ENCODE results near the gene GIMAP1. TPM values are rescaled to one million over a fixed set of nuclear protein-coding genes. Genes with fewer than 3 reads are reported as not detected.

GIMAP1 gene
- total RNA-seq, 1 donor from 2014 or later: not detected

DNA sequence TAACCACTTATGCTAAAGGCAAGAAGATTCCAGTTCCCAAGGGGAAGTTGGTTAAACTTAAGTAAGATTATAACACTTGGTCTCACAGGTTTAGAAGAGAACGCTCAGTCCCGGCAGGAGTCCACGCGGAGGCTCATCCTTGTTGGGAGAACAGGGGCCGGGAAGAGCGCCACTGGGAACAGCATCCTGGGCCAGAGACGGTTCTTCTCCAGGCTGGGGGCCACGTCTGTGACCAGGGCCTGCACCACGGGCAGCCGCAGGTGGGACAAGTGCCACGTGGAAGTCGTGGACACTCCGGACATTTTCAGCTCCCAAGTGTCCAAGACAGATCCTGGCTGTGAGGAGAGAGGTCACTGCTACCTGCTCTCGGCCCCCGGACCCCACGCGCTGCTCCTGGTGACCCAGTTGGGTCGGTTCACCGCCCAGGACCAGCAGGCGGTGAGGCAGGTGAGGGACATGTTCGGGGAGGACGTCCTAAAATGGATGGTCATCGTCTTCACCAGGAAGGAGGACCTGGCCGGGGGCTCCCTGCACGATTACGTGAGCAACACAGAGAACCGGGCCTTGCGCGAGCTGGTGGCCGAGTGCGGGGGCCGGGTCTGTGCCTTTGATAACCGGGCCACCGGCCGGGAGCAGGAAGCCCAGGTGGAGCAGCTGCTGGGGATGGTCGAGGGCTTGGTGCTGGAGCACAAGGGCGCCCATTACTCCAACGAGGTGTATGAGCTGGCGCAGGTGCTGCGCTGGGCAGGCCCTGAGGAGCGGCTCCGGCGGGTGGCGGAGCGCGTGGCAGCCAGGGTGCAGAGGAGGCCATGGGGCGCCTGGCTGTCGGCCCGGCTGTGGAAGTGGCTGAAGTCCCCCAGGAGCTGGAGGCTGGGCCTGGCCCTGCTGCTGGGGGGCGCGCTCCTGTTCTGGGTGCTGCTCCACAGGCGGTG is 3.8 kb downstream of the GIMAP1 start:
- Mint-ChIP-seq H3K27ac (ENCODE audit: unreplicated experiment) (no peak overlapping the region), H3K36me3 (ENCODE audit: low read depth) (no peaks in the 10 kb centered on the region), H3K27me3 (ENCODE audit: low read depth) (peaks cover 14% of the 10 kb centered on the region), H3K9me3 (no peaks in the 10 kb centered on the region), H3K4me3 (no peak overlapping the region), H3K4me1 (no peaks in the 10 kb centered on the region)
- no peak for DNase-seq (ENCODE audit: low read depth, low spot score)
- TF ChIP-seq, protein P1, sequence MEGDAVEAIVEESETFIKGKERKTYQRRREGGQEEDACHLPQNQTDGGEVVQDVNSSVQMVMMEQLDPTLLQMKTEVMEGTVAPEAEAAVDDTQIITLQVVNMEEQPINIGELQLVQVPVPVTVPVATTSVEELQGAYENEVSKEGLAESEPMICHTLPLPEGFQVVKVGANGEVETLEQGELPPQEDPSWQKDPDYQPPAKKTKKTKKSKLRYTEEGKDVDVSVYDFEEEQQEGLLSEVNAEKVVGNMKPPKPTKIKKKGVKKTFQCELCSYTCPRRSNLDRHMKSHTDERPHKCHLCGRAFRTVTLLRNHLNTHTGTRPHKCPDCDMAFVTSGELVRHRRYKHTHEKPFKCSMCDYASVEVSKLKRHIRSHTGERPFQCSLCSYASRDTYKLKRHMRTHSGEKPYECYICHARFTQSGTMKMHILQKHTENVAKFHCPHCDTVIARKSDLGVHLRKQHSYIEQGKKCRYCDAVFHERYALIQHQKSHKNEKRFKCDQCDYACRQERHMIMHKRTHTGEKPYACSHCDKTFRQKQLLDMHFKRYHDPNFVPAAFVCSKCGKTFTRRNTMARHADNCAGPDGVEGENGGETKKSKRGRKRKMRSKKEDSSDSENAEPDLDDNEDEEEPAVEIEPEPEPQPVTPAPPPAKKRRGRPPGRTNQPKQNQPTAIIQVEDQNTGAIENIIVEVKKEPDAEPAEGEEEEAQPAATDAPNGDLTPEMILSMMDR (conservative IDR thresholded peaks at IDR 0.05): no peak

DNA sequence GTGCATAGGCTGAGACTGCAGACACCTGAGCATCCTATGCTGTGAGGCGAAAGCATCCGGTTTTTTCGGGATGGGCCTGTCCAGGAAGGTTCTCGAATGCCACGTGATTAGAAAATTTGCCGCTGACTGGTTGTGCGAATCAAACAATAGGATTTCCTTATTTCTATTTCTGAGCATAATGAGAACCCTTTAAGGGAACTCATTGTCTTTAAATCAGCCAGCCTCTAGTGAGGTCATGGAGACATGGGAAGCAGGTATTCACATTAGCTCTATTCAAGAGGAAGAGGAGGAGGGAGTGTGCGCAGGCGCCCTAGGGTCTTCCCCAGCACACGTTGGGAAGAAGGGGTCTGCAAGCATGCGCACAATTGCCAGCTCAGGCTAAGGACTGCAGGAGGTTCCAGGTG is 5.6 kb downstream of the GIMAP1 start:
- Mint-ChIP-seq H3K4me1 (no peaks in the 10 kb centered on the region), H3K27me3 (ENCODE audit: low read depth) (peaks cover 16% of the 10 kb centered on the region)

DNA sequence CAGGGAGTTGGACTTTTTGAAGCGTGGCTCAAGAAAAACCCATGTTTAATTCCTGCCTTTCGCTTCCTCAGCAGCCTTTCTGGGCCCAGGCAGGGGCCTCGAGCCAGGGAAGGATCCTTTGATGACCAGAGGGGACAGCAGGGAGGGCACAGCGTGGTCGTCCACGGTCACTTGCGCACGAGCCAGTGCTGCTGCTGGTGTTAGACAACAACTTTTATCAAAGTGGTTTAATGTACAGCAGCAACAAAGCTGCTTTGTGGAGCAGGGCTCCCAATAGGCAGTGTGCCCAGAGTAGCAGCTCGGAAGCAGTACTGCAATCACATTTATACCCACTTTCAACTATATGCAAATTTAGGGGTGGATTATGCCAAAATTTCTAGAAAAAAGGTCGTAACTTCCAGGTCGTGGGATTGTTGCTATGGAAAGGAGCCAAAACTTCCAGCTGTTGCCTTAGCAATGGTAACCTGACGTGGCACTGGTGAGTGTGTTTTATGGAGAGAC is 6.1 kb downstream of the GIMAP1 start:
- no peaks in the 10 kb centered on the region for H3K36me3 Mint-ChIP-seq (ENCODE audit: low read depth)
- no peak overlapping the region for H3K4me3 Mint-ChIP-seq
- DNase-seq (ENCODE audit: low read depth, low spot score): no peak
- peaks cover 2% of the 10 kb centered on the region for H3K9me3 Mint-ChIP-seq
- H3K27me3 Mint-ChIP-seq (ENCODE audit: low read depth): peaks cover 17% of the 10 kb centered on the region
- no peaks in the 10 kb centered on the region for H3K4me1 Mint-ChIP-seq
- TF ChIP-seq, protein P1 (conservative IDR thresholded peaks at IDR 0.05): no peak
- H3K27ac Mint-ChIP-seq (ENCODE audit: unreplicated experiment): no peak overlapping the region

More for the DNA sequence above, 5.6 kb downstream of the GIMAP1 start:
- Mint-ChIP-seq H3K4me3 (no peak overlapping the region), H3K9me3 (no peaks in the 10 kb centered on the region), H3K27ac (ENCODE audit: unreplicated experiment) (no peak overlapping the region), H3K36me3 (ENCODE audit: low read depth) (no peaks in the 10 kb centered on the region)
- DNase-seq (ENCODE audit: low read depth, low spot score): no peak
- TF ChIP-seq, protein P1 (conservative IDR thresholded peaks at IDR 0.05): no peak

DNA sequence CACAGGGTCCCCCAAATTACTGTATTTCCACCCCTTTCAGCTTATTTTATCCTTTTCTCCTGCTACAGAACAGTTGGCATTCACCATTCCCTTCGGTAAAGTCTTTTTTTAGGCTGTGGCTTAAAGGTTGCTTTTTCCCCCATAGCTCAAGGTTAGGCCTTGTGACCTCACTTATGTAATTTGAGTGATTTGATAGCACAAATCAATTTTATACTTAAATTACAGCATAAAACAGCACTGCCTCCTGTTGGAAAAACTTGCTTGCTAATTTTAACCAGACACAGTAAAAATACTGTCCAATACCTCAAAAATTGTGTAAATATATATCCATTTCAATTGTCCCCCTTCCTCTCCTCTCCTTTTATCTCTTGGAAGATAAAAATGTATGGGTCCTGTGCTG is 7.1 kb downstream of the GIMAP1 start:
- H3K27me3 Mint-ChIP-seq (ENCODE audit: low read depth): peaks cover 16% of the 10 kb centered on the region
- peaks cover 8% of the 10 kb centered on the region for H3K9me3 Mint-ChIP-seq
- H3K36me3 Mint-ChIP-seq (ENCODE audit: low read depth): no peaks in the 10 kb centered on the region
- H3K4me3 Mint-ChIP-seq: no peak overlapping the region
- no peak overlapping the region for H3K27ac Mint-ChIP-seq (ENCODE audit: unreplicated experiment)
- H3K4me1 Mint-ChIP-seq: no peaks in the 10 kb centered on the region
- no peak for DNase-seq (ENCODE audit: low read depth, low spot score)
- TF ChIP-seq, protein P1 (conservative IDR thresholded peaks at IDR 0.05): no peak

DNA sequence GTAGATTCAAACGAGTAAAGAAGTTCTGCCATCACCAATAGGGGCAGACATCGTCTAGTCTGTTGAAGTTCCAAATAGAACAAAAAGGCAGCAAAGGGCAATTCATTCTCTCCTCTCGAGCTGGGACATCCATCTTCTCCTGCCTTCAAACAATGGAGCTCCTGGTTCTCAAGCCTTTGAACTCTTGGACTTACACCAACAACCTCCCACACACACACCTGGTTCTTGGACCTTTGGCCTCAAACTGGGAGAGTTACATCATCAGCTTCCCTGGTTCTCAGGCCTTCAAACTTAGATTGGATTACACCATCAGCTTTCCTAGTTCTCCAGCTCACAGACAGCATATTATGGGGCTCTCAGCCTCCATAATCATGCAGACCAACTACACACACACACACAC is 11.0 kb downstream of the GIMAP1 start:
- DNase-seq (ENCODE audit: low read depth, low spot score): no peak
- no peak overlapping the region for H3K27ac Mint-ChIP-seq (ENCODE audit: unreplicated experiment)
- peaks cover 33% of the 10 kb centered on the region for H3K27me3 Mint-ChIP-seq (ENCODE audit: low read depth)
- H3K36me3 Mint-ChIP-seq (ENCODE audit: low read depth): no peaks in the 10 kb centered on the region
- peaks cover 11% of the 10 kb centered on the region for H3K9me3 Mint-ChIP-seq
- TF ChIP-seq, protein P1 (conservative IDR thresholded peaks at IDR 0.05): no peak
- no peak overlapping the region for H3K4me3 Mint-ChIP-seq
- H3K4me1 Mint-ChIP-seq: no peaks in the 10 kb centered on the region
